ENCODE measurements around the gene TMEM125.

Gene TMEM125

DNA sequence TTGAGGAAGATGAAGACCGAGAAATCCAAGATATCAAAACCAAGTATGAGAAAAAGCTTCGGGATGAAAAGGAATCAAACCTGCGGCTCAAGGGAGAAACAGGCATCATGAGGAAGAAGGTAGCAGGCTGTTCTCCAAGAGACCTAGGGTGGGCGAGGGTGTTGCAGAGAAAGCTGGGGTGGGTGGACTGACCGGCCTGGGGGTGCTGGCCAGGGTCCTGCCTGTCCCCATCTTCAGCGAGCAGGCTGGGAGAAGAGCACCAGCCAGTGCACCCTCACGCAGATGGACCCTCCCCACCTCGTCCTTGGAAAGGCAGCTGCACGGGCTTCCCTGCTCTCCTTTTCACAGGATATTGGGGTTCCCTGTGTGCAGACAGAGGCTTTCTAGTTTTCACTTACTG, 46.9 kb upstream of the TMEM125 start:
- no peaks in the 10 kb centered on the region for H3K9me3 ChIP-seq (ENCODE audit: insufficient read depth, low read depth, low read length)
- H4K20me1 ChIP-seq (ENCODE audit: insufficient read depth, low read length, poor library complexity, severe bottlenecking) = no peaks in the 10 kb centered on the region
- H3F3A ChIP-seq (ENCODE audit: low read depth) = no peaks in the 10 kb centered on the region
- no peaks in the 10 kb centered on the region for H3K27me3 ChIP-seq (ENCODE audit: insufficient read depth, low read length, poor library complexity, severe bottlenecking)
- H3K4me3 ChIP-seq (ENCODE audit: low read length, poor library complexity, severe bottlenecking) = no peak overlapping the region
- no peaks in the 10 kb centered on the region for H3K36me3 ChIP-seq (ENCODE audit: insufficient read depth, low read length)
- H3K9ac ChIP-seq (ENCODE audit: low read depth, low read length, poor library complexity, severe bottlenecking) = no peak overlapping the region
- H3K4me2 ChIP-seq (ENCODE audit: low read depth, low read length, poor library complexity, severe bottlenecking) = no peak overlapping the region
- no peak overlapping the region for H2AFZ ChIP-seq (ENCODE audit: low read length)
- no peaks in the 10 kb centered on the region for H3K9me2 ChIP-seq (replicated peaks; ENCODE audit: low read depth, low read length)
- no peaks in the 10 kb centered on the region for H3K4me1 ChIP-seq (ENCODE audit: insufficient read depth, low read length, poor library complexity, severe bottlenecking)
- H3K79me2 ChIP-seq (ENCODE audit: insufficient read depth, low read length) = no peaks in the 10 kb centered on the region
- TF ChIP-seq EZH2phosphoT487 (IDR thresholded peaks at IDR 0.05; ENCODE audit: borderline replicate concordance) = no peak
- TF ChIP-seq, protein P1, sequence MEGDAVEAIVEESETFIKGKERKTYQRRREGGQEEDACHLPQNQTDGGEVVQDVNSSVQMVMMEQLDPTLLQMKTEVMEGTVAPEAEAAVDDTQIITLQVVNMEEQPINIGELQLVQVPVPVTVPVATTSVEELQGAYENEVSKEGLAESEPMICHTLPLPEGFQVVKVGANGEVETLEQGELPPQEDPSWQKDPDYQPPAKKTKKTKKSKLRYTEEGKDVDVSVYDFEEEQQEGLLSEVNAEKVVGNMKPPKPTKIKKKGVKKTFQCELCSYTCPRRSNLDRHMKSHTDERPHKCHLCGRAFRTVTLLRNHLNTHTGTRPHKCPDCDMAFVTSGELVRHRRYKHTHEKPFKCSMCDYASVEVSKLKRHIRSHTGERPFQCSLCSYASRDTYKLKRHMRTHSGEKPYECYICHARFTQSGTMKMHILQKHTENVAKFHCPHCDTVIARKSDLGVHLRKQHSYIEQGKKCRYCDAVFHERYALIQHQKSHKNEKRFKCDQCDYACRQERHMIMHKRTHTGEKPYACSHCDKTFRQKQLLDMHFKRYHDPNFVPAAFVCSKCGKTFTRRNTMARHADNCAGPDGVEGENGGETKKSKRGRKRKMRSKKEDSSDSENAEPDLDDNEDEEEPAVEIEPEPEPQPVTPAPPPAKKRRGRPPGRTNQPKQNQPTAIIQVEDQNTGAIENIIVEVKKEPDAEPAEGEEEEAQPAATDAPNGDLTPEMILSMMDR (conservative IDR thresholded peaks at IDR 0.05; ENCODE audit: low read length) = no peak

DNA sequence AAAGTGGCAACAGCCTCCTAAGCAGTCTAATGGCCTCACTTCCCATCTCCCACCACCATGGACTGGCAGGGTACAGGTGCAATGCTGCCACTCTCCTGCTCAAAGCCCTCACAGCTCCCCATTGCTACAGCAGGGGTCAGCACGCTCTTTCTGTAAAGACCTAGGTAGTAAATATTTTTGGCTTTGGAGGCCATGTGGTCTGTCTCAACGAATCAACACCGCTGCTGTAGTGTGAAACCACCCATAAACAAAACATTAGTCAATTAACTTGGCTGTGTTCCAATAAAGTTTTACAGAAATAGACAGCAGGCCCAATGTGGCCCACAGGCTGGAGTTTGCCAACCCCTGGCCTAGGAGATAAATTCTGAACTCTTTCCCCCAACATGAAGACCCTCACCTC, 44.6 kb upstream of the TMEM125 start:
- H3K36me3 ChIP-seq (ENCODE audit: insufficient read depth, low read length) = no peaks in the 10 kb centered on the region
- no peak overlapping the region for H3K4me2 ChIP-seq (ENCODE audit: low read depth, low read length, poor library complexity, severe bottlenecking)
- no peak for TF ChIP-seq EZH2phosphoT487 (IDR thresholded peaks at IDR 0.05; ENCODE audit: borderline replicate concordance)
- TF ChIP-seq, protein P1 (conservative IDR thresholded peaks at IDR 0.05; ENCODE audit: low read length) = 0 out of 2 replicates have a peak, but pooled peaks have one; percentile 10
- no peak overlapping the region for H2AFZ ChIP-seq (ENCODE audit: low read length)
- no peaks in the 10 kb centered on the region for H3K9me3 ChIP-seq (ENCODE audit: insufficient read depth, low read depth, low read length)
- no peaks in the 10 kb centered on the region for H3F3A ChIP-seq (ENCODE audit: low read depth)
- H3K9me2 ChIP-seq (replicated peaks; ENCODE audit: low read depth, low read length) = no peaks in the 10 kb centered on the region
- no peak overlapping the region for H3K4me3 ChIP-seq (ENCODE audit: low read length, poor library complexity, severe bottlenecking)
- no peaks in the 10 kb centered on the region for H3K4me1 ChIP-seq (ENCODE audit: insufficient read depth, low read length, poor library complexity, severe bottlenecking)
- no peaks in the 10 kb centered on the region for H3K79me2 ChIP-seq (ENCODE audit: insufficient read depth, low read length)
- H4K20me1 ChIP-seq (ENCODE audit: insufficient read depth, low read length, poor library complexity, severe bottlenecking) = no peaks in the 10 kb centered on the region
- no peaks in the 10 kb centered on the region for H3K27me3 ChIP-seq (ENCODE audit: insufficient read depth, low read length, poor library complexity, severe bottlenecking)
- H3K9ac ChIP-seq (ENCODE audit: low read depth, low read length, poor library complexity, severe bottlenecking) = no peak overlapping the region

DNA sequence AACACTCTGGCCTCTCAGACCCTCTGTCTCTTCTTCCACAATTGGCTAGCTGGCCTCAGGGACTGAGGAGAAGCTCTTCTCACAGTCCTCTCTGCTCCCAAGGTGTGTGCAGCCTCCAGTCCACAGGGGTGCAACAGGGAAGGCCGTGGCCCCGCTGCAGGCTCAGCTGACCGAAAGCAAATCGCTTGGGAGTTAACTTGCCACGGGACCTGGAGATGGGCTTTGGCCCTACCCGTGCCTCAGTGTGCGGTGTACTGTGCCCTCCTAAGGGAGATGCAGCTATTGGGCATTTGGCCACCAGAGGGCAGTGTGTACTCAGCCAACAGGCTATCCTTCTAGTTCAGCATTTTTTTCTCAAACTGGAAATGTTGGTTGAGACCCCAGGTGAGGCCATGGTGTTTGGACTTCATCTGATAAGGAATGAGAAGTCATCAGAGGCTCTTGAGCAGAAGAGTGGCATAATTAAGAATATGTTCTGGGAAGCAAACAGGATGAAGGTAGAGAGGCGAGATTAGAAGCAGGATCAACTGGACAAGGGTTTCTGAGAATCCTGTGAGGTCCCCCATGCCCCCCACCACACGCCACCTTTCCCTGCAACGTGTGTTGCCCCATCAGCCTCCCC, 42.5 kb upstream of the TMEM125 start:
- no peaks in the 10 kb centered on the region for H3K36me3 ChIP-seq (ENCODE audit: insufficient read depth, low read length)
- H3K4me1 ChIP-seq (ENCODE audit: insufficient read depth, low read length, poor library complexity, severe bottlenecking) = no peaks in the 10 kb centered on the region
- H4K20me1 ChIP-seq (ENCODE audit: insufficient read depth, low read length, poor library complexity, severe bottlenecking) = no peaks in the 10 kb centered on the region
- no peaks in the 10 kb centered on the region for H3F3A ChIP-seq (ENCODE audit: low read depth)
- no peaks in the 10 kb centered on the region for H3K9me3 ChIP-seq (ENCODE audit: insufficient read depth, low read depth, low read length)
- H3K4me2 ChIP-seq (ENCODE audit: low read depth, low read length, poor library complexity, severe bottlenecking) = no peak overlapping the region
- H3K27me3 ChIP-seq (ENCODE audit: insufficient read depth, low read length, poor library complexity, severe bottlenecking) = no peaks in the 10 kb centered on the region
- TF ChIP-seq EZH2phosphoT487 (IDR thresholded peaks at IDR 0.05; ENCODE audit: borderline replicate concordance) = no peak
- TF ChIP-seq, protein P1 (conservative IDR thresholded peaks at IDR 0.05; ENCODE audit: low read length) = peak; percentile 96
- H3K9me2 ChIP-seq (replicated peaks; ENCODE audit: low read depth, low read length) = no peaks in the 10 kb centered on the region
- H3K4me3 ChIP-seq (ENCODE audit: low read length, poor library complexity, severe bottlenecking) = no peak overlapping the region
- H3K79me2 ChIP-seq (ENCODE audit: insufficient read depth, low read length) = no peaks in the 10 kb centered on the region
- no peak overlapping the region for H3K9ac ChIP-seq (ENCODE audit: low read depth, low read length, poor library complexity, severe bottlenecking)
- H2AFZ ChIP-seq (ENCODE audit: low read length) = peak overlapping the region; percentile 72; the same call in 1 of the 2 replicates
